GM21515 (cell line): ENCODE data around the gene ORAI1.
"Not testable (repeated sequence)": the region's sequence is repeated elsewhere in the genome, so short reads cannot be mapped to it uniquely, and the experiment has no call there.

Experiments used
- ATAC-seq: cut with Tn5 transposase; IDR thresholded peaks from one replicate; pipeline ENCODE4 v1.9.1; 2021; ENCODE audit not compliant: unreplicated experiment

ORAI1 gene

DNA sequence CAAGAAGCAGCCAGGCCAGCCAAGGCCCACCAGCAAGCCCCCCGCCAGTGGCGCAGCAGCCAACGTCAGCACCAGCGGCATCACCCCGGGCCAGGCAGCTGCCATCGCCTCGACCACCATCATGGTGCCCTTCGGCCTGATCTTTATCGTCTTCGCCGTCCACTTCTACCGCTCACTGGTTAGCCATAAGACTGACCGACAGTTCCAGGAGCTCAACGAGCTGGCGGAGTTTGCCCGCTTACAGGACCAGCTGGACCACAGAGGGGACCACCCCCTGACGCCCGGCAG lies 15.0 kb downstream of the ORAI1 start:
- no peak for ATAC-seq

- no peak for ATAC-seq
These were observed 22.2 kb downstream of the ORAI1 start for GRCh38 chr12:121648458-121649028.

DNA sequence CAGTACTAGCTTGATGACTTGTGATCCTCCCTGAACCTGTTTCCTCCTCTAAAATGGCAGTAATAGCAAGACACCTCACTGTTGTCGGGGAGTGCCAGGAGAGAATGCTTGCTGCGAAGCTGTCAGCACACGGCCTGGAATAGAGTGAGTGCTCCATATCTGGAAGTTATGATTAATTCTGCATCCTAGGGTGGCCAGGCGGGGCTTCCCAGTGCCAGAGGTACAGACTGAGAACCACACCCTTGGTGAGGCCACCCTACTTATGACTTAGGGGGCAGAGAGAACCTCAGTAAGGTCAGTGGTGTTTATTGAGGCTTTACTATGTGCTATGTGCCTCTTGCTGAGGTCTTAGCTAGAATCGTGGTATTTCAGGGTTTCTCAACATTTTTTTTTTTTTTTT lies 23.0 kb downstream of the ORAI1 start:
- ATAC-seq, result no peak

DNA sequence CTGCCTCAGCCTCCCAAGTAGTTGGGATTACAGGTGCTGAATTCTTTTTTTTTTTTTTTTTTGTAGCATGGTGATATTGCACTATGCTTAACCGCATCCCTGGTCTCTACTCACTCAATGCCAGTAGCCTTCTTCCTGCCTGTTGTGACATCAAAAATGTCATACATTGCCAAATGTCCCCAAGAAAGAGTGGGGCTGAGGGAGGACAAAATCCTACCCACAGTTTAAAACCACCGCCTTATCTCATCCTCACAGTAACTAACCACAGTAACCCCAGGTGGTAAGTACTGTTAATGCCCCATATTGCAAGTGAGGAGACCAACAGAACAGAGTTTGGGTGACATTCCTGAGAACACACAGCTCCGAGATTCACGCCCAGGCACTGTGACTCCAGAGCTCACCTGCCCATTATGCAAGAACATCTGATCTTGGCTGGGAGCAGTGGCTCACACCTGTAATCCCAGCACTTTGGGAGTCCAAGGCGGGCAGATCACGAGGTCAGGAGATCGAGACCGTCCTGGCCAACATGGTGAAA lies 23.6 kb downstream of the ORAI1 start:
- ATAC-seq, result no peak

DNA sequence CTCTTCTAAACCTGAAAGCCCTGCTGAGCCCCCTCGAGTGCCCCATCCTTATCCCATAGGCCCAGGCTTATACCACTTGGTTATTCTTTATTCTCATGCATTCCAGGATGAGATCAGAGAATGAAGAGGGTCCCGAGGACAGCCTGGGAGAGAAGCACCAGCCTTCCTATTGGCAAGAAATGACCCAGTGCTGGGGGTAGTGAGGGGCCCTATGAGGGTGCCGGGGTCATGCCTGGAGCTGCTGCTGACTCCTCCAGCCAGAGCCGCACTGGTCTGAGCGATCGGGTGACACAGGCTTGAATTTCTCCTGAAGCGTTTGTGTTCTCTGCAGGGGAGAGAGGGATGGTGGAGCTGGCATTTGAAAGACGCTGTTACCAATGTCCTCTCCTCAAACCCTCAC lies 25.0 kb downstream of the ORAI1 start:
- ATAC-seq, result no peak

- ATAC-seq, result no peak
These were observed 26.6 kb downstream of the ORAI1 start for GRCh38 chr12:121652767-121653497.

DNA sequence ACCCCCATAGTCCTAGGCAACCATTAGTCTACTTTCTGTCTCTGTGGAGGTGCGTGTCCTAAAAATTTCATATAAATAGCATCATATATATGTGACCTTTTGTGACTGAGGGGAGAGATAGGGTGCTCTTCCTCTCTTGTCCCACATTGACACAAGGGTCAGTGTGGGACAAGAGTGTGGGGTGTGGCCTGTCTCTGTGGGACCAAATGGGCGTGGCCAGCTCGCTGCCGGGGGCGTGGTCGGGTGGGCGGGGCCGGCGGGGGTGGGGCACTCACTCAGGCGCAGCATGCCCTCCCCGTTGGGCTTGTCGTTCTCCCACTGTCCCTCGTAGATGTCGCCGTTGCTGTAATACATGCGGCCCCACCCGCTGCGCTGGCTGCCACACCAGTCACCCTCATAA lies 27.7 kb downstream of the ORAI1 start:
- no peak for ATAC-seq

DNA sequence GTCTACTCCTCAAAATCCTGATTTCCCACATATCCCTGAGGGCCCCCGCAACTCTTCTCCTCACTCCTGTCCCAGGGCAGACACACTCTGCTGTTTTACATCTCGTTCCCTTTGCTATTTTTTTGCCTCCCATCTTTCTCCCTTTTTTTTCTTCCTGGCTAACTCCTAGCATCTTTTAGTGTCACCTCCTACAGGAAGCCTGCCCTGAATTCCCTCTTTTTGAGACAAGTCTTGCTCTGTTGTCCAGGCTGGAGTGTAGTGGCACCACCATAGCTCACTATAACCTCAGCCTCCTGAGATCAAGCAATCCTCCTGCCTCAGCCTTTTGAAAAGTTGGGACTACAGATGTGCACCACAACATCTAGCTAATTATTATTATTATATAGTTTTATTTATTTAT lies 29.8 kb downstream of the ORAI1 start:
- no peak for ATAC-seq

- no peak for ATAC-seq
These were observed 31.1 kb downstream of the ORAI1 start for GRCh38 chr12:121657305-121658008.

GRCh38 chr12:121661353-121662105 lies 35.2 kb downstream of the ORAI1 start:
- not testable (repeated sequence) for ATAC-seq

DNA sequence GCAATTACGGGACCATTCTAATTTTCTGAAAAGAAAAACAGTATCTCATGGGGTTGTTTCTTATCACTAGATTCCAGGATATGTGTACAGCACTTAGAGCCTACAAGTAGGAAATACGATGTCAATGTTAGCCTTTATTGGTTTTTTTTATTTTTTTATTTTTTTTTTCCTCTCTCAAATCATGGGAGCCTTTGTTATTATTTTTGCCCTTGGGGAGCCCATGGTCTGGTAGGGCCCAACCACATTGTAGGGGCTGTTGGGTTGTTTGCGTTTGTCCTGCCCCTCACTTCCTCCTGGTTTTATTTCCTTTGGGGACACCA lies 37.2 kb downstream of the ORAI1 start:
- no peak for ATAC-seq

GRCh38 chr12:121666829-121667228 lies 40.5 kb downstream of the ORAI1 start:
- not testable (repeated sequence) for ATAC-seq

DNA sequence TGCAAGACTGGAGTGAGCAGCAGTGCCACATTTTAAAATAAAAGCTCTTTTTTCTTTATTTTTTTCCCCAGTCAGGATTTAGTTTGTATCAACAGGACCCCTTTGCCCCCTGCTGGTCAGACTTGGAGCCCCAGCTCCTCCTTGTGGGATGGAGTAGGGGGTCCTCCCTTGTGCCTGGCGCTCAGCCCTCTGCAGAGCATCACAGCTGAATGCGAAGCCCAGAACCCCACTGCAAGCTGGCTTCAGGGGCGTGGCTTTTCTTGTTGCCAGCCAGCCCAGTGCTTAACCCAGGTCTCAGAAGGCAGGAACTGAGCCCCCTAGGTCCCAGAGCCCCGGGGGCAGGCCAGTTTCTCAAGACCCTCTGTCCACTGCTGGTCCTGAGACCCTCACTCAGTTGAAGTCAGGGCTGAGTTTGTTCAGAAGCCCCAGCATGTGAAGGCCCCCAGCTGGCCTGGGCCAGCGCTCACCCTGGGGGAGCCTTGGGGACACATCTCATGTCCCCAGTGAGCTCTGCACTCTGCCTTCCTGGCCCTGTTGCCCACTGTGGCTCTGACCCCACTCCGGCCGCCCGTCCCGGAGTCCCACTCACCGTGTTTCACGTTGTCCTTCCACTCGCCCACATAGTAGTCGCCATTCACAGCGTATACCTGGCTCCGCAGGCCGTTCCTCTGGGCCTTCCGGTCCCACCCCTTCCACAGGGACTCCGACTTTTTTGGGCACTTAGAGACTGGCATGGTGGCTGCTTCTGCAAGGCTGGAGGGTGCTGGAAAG lies 42.6 kb downstream of the ORAI1 start:
- no peak for ATAC-seq

DNA sequence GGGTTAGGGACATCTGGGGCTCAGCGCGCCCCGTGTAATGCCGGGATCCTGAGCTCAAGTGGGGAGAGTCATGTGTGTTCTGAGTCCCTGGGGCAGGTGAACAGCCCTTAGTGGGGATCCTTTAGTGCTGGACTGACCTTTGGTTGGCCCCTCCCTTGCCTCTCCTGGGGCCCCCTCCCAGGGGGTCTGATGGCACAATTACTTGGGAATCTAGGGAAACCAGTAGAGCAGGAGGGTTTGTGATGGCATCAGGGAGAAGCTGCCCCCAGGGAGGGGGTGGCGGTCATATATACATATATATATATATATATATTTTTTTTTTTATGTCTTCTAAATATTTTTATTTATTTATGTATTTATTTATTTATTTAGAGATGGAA lies 43.2 kb downstream of the ORAI1 start, which contains the start of gene MORN3:
Gene MORN3, minus strand, starts transcription at position 134 of the 380 bp plus-strand sequence. CDS start 171 bp downstream, outside the sequence.
- no peak for ATAC-seq

- no peak for ATAC-seq
These were observed 46.7 kb downstream of the ORAI1 start for GRCh38 chr12:121673013-121673511.

- no peak for ATAC-seq
These were observed 49.9 kb downstream of the ORAI1 start for GRCh38 chr12:121676190-121676589.

GRCh38 chr12:121678305-121678704 lies 52.0 kb downstream of the ORAI1 start:
- no peak for ATAC-seq

DNA sequence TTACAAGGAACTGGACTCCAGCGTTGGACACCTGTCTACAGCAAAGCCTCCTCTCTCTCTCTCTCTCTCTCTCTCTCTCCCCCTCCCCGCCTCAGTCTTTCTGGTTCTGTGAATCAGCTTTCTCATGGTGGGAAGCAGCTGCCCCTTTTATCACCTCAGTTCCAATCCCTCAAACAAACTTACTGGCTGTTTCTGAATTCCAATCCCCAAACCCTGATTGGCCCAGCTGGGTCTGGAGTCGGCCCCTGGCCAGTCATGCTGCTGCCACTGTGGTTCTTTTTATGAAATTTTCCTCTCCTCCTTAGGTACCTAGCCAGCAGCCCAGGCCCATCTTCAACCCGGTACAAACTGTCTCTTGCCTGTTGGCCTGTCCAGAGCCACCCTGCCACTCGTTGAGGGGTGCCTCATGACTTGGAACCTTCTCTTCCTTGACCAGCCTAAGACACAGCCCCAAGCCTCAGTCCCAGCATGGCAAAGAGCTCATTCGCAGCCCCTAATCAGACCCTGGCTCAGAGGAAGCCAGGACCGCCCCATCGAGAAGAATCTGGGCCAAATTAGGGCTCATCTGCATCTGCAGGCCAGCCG lies 52.5 kb downstream of the ORAI1 start:
- no peak for ATAC-seq

- not testable (repeated sequence) for ATAC-seq
These were observed 53.4 kb downstream of the ORAI1 start for GRCh38 chr12:121679661-121680197.

DNA sequence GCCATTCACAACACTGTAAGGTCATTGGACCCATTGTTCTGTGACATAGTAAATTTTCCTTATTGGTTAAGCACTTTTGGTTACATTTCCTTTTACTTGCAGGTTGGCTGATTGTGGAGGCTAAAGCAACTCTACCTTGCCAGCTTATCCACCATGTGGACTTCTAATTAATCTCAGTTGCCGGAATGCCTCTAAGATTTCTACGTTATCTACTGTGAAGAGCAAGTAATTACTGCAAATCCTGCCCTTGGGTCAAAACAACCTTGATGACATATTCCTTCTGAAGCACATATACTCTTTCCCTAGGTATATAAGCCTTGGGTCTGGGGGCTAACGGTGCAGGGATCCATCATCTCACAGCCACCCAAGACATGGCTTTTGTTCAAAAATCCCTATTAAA lies 62.6 kb downstream of the ORAI1 start:
- no peak for ATAC-seq
